ENCODE results near the gene TLR7. TPM values are rescaled to one million over a fixed set of nuclear protein-coding genes. Genes with fewer than 3 reads are reported as not detected.

The TLR7 gene
- total RNA-seq: under 1 TPM; 0.10 to 0.58 (median 0.15) TPM
- long read RNA-seq: 0 reads

DNA sequence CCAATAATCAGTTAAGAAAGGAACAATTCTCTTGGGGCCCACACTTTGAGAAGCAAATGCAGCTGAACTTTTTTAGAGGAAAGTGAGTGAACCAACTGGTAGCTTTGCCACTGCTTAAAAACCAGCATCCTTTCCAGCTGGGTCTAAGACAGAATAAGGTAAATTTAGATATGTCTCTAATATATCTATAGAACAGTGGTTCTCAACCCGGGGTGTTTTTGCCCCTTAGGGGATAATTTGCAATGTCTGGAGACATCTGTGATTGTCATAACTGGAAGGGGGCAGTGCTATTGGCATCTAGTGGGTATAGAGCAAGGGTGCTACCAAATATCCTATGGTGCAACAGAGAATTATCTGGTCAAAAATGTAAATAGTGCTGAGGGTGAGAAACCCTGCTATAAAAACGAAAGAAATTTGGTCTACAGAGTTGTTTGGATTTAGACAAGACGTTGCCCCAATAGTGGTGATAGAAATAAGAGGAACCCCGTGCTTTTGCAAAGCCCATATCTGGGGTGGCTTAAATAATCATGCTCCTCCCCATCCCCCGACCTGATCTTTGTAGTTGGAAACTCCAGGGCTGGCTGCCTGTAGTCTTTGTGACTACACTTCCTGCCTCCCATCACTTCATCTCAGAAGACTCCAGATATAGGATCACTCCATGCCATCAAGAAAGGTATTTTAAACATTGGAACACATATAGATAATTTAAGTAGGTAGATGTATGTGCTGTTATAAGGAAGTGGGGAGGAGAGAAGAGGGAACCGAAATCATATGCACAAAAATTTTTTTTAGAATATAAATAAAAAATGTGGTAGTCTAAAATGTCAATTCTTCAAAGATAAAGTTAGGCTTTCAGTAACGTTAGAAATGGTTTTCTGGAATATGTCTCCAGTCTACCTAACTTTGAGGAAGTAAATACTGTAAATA is at the start of gene TLR7:
TSS of gene TLR7 (plus strand) at position 622 of the 927 bp plus-strand sequence. CDS start 507 bp downstream, outside the sequence.
- H3K4me3 ChIP-seq: no peak within 1 kb of the TSS
- no peak within 1 kb of the TSS for H3K27ac ChIP-seq
- TF ChIP-seq, protein P1, sequence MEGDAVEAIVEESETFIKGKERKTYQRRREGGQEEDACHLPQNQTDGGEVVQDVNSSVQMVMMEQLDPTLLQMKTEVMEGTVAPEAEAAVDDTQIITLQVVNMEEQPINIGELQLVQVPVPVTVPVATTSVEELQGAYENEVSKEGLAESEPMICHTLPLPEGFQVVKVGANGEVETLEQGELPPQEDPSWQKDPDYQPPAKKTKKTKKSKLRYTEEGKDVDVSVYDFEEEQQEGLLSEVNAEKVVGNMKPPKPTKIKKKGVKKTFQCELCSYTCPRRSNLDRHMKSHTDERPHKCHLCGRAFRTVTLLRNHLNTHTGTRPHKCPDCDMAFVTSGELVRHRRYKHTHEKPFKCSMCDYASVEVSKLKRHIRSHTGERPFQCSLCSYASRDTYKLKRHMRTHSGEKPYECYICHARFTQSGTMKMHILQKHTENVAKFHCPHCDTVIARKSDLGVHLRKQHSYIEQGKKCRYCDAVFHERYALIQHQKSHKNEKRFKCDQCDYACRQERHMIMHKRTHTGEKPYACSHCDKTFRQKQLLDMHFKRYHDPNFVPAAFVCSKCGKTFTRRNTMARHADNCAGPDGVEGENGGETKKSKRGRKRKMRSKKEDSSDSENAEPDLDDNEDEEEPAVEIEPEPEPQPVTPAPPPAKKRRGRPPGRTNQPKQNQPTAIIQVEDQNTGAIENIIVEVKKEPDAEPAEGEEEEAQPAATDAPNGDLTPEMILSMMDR (IDR thresholded peaks at IDR 0.05): no peak
- no peak for TF ChIP-seq POLR2A (IDR thresholded peaks at IDR 0.05)
- no peak for DNase-seq
- H3K36me3 ChIP-seq: no peaks in the 10 kb centered on the region
- H3K9me3 ChIP-seq: no peaks in the 10 kb centered on the region
- H3K4me1 ChIP-seq: no peaks in the 10 kb centered on the region
- no peak for ATAC-seq
- intact Hi-C loops (cut with DNase I): no loop called here
- WGBS (ENCODE audit: insufficient coverage, low coverage, low lambda C conversion rate, missing lambda C conversion rate): 46% methylated on average over 7 of the region's 7 CpGs
- no peaks in the 10 kb centered on the region for H3K27me3 ChIP-seq

DNA sequence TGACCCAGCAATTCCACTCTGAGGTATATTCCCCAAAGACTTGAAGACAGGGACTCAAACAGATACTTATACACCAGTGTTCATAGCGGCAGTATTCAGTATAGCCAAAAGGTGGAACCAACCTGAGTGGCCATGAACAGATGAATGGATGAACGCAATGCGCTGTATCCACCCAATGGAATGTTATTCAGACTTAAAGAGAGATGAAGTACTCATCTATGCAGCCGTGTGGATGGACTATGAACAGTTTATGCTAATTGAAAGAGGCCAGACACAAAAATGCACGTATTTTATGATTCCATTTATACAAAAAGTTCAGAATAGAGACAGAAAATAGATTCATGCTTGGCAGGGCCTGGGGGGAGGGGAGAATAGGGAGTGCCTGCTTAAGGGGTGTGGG is 49.3 kb upstream of the TLR7 start:
- H3K27ac ChIP-seq: no peak overlapping the region
- no peak for TF ChIP-seq POLR2A (IDR thresholded peaks at IDR 0.05)
- TF ChIP-seq, protein P1 (IDR thresholded peaks at IDR 0.05): no peak
- no peak for DNase-seq
- 51% methylated on average over 5 of the region's 5 CpGs for WGBS (ENCODE audit: insufficient coverage, low coverage, low lambda C conversion rate, missing lambda C conversion rate)
- H3K4me3 ChIP-seq: no peak overlapping the region
- ATAC-seq: no peak
- no peaks in the 10 kb centered on the region for H3K4me1 ChIP-seq
- no peaks in the 10 kb centered on the region for H3K36me3 ChIP-seq
- no peaks in the 10 kb centered on the region for H3K9me3 ChIP-seq
- intact Hi-C loops (cut with DNase I): loop anchor here (10.0 kb wide), 1 partner anchor 77 kb away; no protein-coding TSS in a partner anchor
- H3K27me3 ChIP-seq: no peaks in the 10 kb centered on the region

DNA sequence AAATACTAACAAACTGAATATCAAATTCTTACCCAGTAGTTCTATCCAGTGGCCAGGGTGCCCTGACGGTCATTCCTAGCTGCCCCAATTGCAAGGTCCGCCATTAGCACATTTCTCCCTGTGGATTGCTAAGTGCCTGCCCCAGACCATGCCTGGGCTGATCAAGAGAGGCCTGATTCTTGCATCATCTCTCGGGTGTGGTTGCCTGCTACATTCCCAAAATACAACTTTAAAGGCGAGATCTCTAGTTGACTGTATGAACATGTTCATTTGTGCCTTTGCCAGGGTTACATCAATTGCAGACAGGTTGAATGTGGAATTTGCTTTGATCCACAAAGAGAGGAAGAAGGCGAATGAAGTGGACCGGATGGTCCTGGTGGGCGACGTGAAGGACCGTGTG is 47.6 kb upstream of the TLR7 start:
- no peaks in the 10 kb centered on the region for H3K4me1 ChIP-seq
- no peaks in the 10 kb centered on the region for H3K27me3 ChIP-seq
- intact Hi-C loops (cut with DNase I): loop anchor here (10.0 kb wide), 1 partner anchor 76 kb away; no protein-coding TSS in a partner anchor
- H3K4me3 ChIP-seq: no peak overlapping the region
- DNase-seq (no peak), ATAC-seq (no peak)
- no peak overlapping the region for H3K27ac ChIP-seq
- no peaks in the 10 kb centered on the region for H3K9me3 ChIP-seq
- TF ChIP-seq, protein P1 (IDR thresholded peaks at IDR 0.05): no peak
- TF ChIP-seq POLR2A (IDR thresholded peaks at IDR 0.05): no peak
- no peaks in the 10 kb centered on the region for H3K36me3 ChIP-seq
- WGBS (ENCODE audit: insufficient coverage, low coverage, low lambda C conversion rate, missing lambda C conversion rate): 90% methylated on average over 6 of the region's 9 CpGs

DNA sequence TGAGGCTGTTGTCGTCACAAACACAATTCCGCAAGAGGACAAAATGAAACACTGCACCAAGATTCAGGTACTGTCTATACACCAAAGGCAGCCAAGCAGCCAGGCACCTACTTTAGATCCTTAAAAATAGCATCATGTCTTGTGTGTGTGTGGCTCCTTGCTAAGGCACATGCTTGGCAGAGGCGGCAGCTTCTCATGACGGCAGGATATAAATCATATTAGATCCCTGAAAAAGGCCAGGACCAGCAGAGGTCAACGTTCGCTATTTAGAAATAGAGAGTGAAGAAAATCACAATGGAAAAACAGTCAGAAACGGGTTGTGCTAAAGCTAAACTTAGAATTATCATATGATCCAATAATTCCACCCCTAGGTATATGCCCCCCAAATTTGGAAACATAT is 46.1 kb upstream of the TLR7 start:
- no peak for TF ChIP-seq POLR2A (IDR thresholded peaks at IDR 0.05)
- TF ChIP-seq, protein P1 (IDR thresholded peaks at IDR 0.05): no peak
- no peaks in the 10 kb centered on the region for H3K9me3 ChIP-seq
- H3K36me3 ChIP-seq: no peaks in the 10 kb centered on the region
- H3K4me1 ChIP-seq: no peaks in the 10 kb centered on the region
- no peak for DNase-seq
- H3K27me3 ChIP-seq: no peaks in the 10 kb centered on the region
- intact Hi-C loops (cut with DNase I): no loop called here
- no peak overlapping the region for H3K27ac ChIP-seq
- WGBS (ENCODE audit: insufficient coverage, low coverage, low lambda C conversion rate, missing lambda C conversion rate): 70% methylated on average over 6 of the region's 7 CpGs
- no peak for ATAC-seq
- no peak overlapping the region for H3K4me3 ChIP-seq

All from right lobe of liver (tissue), 6 donors.